Muscle of leg (tissue), 11 donors: ENCODE measurements around the gene KAT6B. TPM values are rescaled to one million over a fixed set of nuclear protein-coding genes. Genes with fewer than 3 reads are reported as not detected.

ENCODE experiments used
- DNase-seq: peaks from one replicate; pipeline ENCODE4 v3.0.0; 2013
- H3K27ac ChIP-seq: one replicate; pipeline ENCODE4 v1.5.1; 2013; ENCODE audit warnings: mild to moderate bottlenecking, low read length, control low read depth
- H3K27me3 ChIP-seq: one replicate; pipeline ENCODE4 v1.6.1; 2013; ENCODE audit warnings: low read length; ENCODE audit not compliant: control insufficient read depth, insufficient read depth
- H3K36me3 ChIP-seq: one replicate; pipeline ENCODE4 v1.6.1; 2013; ENCODE audit warnings: low read length; ENCODE audit not compliant: control insufficient read depth, insufficient read depth
- H3K4me1 ChIP-seq: one replicate; pipeline ENCODE4 v1.6.1; 2013; ENCODE audit warnings: low read length; ENCODE audit not compliant: control insufficient read depth, insufficient read depth
- H3K4me3 ChIP-seq: one replicate; pipeline ENCODE4 v1.5.1; 2013; ENCODE audit warnings: low read length, control low read depth
- H3K9me3 ChIP-seq: replicated peaks from 2 replicates; pipeline ENCODE4 v1.6.1; 2013; ENCODE audit warnings: low read depth, low read length; ENCODE audit not compliant: control insufficient read depth
- WGBS: methylation state at CpG from one replicate; pipeline ENCODE4 v1.1.5; 2013; ENCODE audit warnings: missing lambda C conversion rate; ENCODE audit not compliant: insufficient coverage; 5-methylcytosine and 5-hydroxymethylcytosine counted together
- polyA plus RNA-seq, 8 donors: library from polyadenylated mRNA; unstranded; fragments of 120-200 nt; gene quantifications; one replicate each; pipeline versions ENCODE4 v1.2.1 to v1.2.3, GENCODE V29; 2013; ENCODE audit warnings: inconsistent platforms in 1 of 8, low replicate concordance in 1 of 8; ENCODE audit not compliant: insufficient read length in 8 of 8, insufficient read depth in 1 of 8
- total RNA-seq: library from RNA; stranded (reverse); fragments of 120-200 nt; gene quantifications from one replicate; pipeline ENCODE4 v1.2.4, GENCODE V29; 2013

The KAT6B gene
- total and polyA plus RNA-seq, 9 donors = 13.5 to 23.1 (median 17.9) TPM

GRCh38 chr10:74991435-74991834 is 165.0 kb downstream of the KAT6B start:
- Histone ChIP-seq H3K9me3 (no peaks in the 10 kb centered on the region), H3K27ac (no peak overlapping the region), H3K4me3 (no peak overlapping the region), H3K4me1 (no peaks in the 10 kb centered on the region), H3K36me3 (peaks cover 14% of the 10 kb centered on the region), H3K27me3 (no peaks in the 10 kb centered on the region)
- no peak for DNase-seq

GRCh38 chr10:74992068-74992467 is 165.7 kb downstream of the KAT6B start:
- no peak overlapping the region for H3K4me3 ChIP-seq
- no peaks in the 10 kb centered on the region for H3K27me3 ChIP-seq
- peaks cover 14% of the 10 kb centered on the region for H3K36me3 ChIP-seq
- no peaks in the 10 kb centered on the region for H3K9me3 ChIP-seq
- no peak overlapping the region for H3K27ac ChIP-seq
- no peak for DNase-seq
- no CpG with 5 or more reads among the region's 3 CpGs for WGBS
- H3K4me1 ChIP-seq = no peaks in the 10 kb centered on the region

GRCh38 chr10:74993649-74994048 is 167.2 kb downstream of the KAT6B start:
- Histone ChIP-seq H3K36me3 (peaks cover 16% of the 10 kb centered on the region), H3K4me1 (no peaks in the 10 kb centered on the region), H3K4me3 (no peak overlapping the region), H3K27me3 (no peaks in the 10 kb centered on the region), H3K9me3 (no peaks in the 10 kb centered on the region), H3K27ac (no peak overlapping the region)
- no CpG with 5 or more reads among the region's 3 CpGs for WGBS
- no peak for DNase-seq

- no peak for DNase-seq
- Histone ChIP-seq H3K27me3 (no peaks in the 10 kb centered on the region), H3K4me3 (no peak overlapping the region), H3K9me3 (no peaks in the 10 kb centered on the region), H3K36me3 (peaks cover 16% of the 10 kb centered on the region), H3K4me1 (no peaks in the 10 kb centered on the region), H3K27ac (no peak overlapping the region)
- WGBS = no CpG with 5 or more reads among the region's 3 CpGs
These were observed 168.5 kb downstream of the KAT6B start for GRCh38 chr10:74994854-74995253.

- no peaks in the 10 kb centered on the region for H3K27me3 ChIP-seq
- WGBS = 100% methylated on average over 3 of the region's 4 CpGs
- H3K36me3 ChIP-seq = peaks cover 18% of the 10 kb centered on the region
These were observed 169.4 kb downstream of the KAT6B start for GRCh38 chr10:74995806-74996205.

GRCh38 chr10:74997163-74997562 is 170.8 kb downstream of the KAT6B start:
- H3K27me3 ChIP-seq = no peaks in the 10 kb centered on the region
- no peaks in the 10 kb centered on the region for H3K4me1 ChIP-seq
- no peaks in the 10 kb centered on the region for H3K9me3 ChIP-seq
- DNase-seq = no peak
- H3K36me3 ChIP-seq = peaks cover 28% of the 10 kb centered on the region
- H3K4me3 ChIP-seq = no peak overlapping the region
- no CpG with 5 or more reads among the region's 4 CpGs for WGBS
- H3K27ac ChIP-seq = no peak overlapping the region

More at GRCh38 chr10:74995806-74996205, 169.4 kb downstream of the KAT6B start:
- Histone ChIP-seq H3K4me1 (no peaks in the 10 kb centered on the region), H3K9me3 (no peaks in the 10 kb centered on the region), H3K27ac (no peak overlapping the region), H3K4me3 (no peak overlapping the region)
- DNase-seq = no peak

- peaks cover 21% of the 10 kb centered on the region for H3K36me3 ChIP-seq
- H3K4me1 ChIP-seq = no peaks in the 10 kb centered on the region
- no peak overlapping the region for H3K27ac ChIP-seq
- no peaks in the 10 kb centered on the region for H3K9me3 ChIP-seq
- H3K4me3 ChIP-seq = no peak overlapping the region
- 70% methylated on average over 1 of the region's 10 CpGs for WGBS
- no peak for DNase-seq
- H3K27me3 ChIP-seq = no peaks in the 10 kb centered on the region
These were observed 174.4 kb downstream of the KAT6B start for GRCh38 chr10:75000748-75001321.

- H3K9me3 ChIP-seq = no peaks in the 10 kb centered on the region
- WGBS = 78% methylated on average over 3 of the region's 5 CpGs
- H3K4me1 ChIP-seq = no peaks in the 10 kb centered on the region
- no peak for DNase-seq
- H3K27ac ChIP-seq = no peak overlapping the region
- no peak overlapping the region for H3K4me3 ChIP-seq
- no peaks in the 10 kb centered on the region for H3K27me3 ChIP-seq
- H3K36me3 ChIP-seq = peaks cover 21% of the 10 kb centered on the region
These were observed 175.4 kb downstream of the KAT6B start for GRCh38 chr10:75001715-75002350.

GRCh38 chr10:75002351-75002725 is 175.9 kb downstream of the KAT6B start:
- no CpG with 5 or more reads among the region's 3 CpGs for WGBS
- Histone ChIP-seq H3K27ac (no peak overlapping the region), H3K9me3 (no peaks in the 10 kb centered on the region), H3K4me1 (no peaks in the 10 kb centered on the region), H3K27me3 (no peaks in the 10 kb centered on the region), H3K4me3 (no peak overlapping the region), H3K36me3 (peaks cover 18% of the 10 kb centered on the region)
- no peak for DNase-seq

- Histone ChIP-seq H3K4me3 (no peak overlapping the region), H3K27me3 (no peaks in the 10 kb centered on the region), H3K4me1 (no peaks in the 10 kb centered on the region), H3K36me3 (peaks cover 18% of the 10 kb centered on the region), H3K9me3 (no peaks in the 10 kb centered on the region), H3K27ac (no peak overlapping the region)
- no peak for DNase-seq
- 40% methylated on average over 1 of the region's 3 CpGs for WGBS
These were observed 176.7 kb downstream of the KAT6B start for GRCh38 chr10:75002967-75003594.
